K562 (cell line): ENCODE results near the gene OR56B4. TPM values are rescaled to one million over a fixed set of nuclear protein-coding genes. Genes with fewer than 3 reads are reported as not detected.
A peak's percentile ranks its signal among the peaks of the same experiment; 100 is the strongest.

Experiments
- E2F1 ChIP-seq: sonication (generic); formaldehyde crosslinking; IDR thresholded peaks from 2 replicates; pipeline ENCODE4 v1.8.1; 2023; ENCODE audit warnings: mild to moderate bottlenecking, missing genetic modification reagents, moderate library complexity
- RAD51 ChIP-seq: fragments of 450-650 bp; IDR thresholded peaks from 2 replicates; pipeline ENCODE4 v1.7.1; 2016; ENCODE audit warnings: low read depth, mild to moderate bottlenecking, borderline replicate concordance
- RCOR1 ChIP-seq, 2 experiments: IDR thresholded peaks; 2 replicates each; pipeline ENCODE4 v1.6.1; 2012; ENCODE audit warnings: low read depth in 2 of 2, low read length in 2 of 2, borderline replicate concordance in 1 of 2, improper control_type of control experiment in 1 of 2
- SRSF1 ChIP-seq: fragments of 200-400 bp; formaldehyde crosslinking; IDR thresholded peaks from 2 replicates; pipeline ENCODE4 v1.6.1; 2017; ENCODE audit warnings: mild to moderate bottlenecking, low read depth, low read length, moderate library complexity
- polyA plus RNA-seq, 8 experiments: library from polyadenylated mRNA; depleted of rRNA in 4 of 8; stranded (reverse) in 5 of 8; unstranded in 3 of 8; fragments of >200 nt; fragmentation: Nextera tagmentation in 2 of 8; fragmentation: Illumina TruSeq in 1 of 8; extraction: Ambion mirVana in 2 of 8; extraction: Trizol in 1 of 8; gene quantifications; 2 replicates each; pipeline versions ENCODE4 v1.2.1 to v1.2.3, GENCODE V29; 2011 to 2014; ENCODE audit warnings: inconsistent platforms in 1 of 8, missing spikeins in 1 of 8
- total RNA-seq, 7 experiments: library from RNA; depleted of rRNA in 6 of 7; stranded (reverse); fragments of >200 nt in 6 of 7; fragmentation: Illumina TruSeq in 2 of 7; extraction: Trizol in 2 of 7; gene quantifications; 2 replicates each; pipeline versions ENCODE4 v1.2.1 to v1.2.3, GENCODE V29; 2011 to 2021; ENCODE audit warnings: low replicate concordance in 1 of 7

OR56B4 gene
- total and polyA plus RNA-seq, 9 of the 15 experiments (the other 6 are each of a cell fraction or from before 2014, with no cell fraction given): 0.07 TPM; not detected in 8

- TF ChIP-seq SRSF1: no peak
- TF ChIP-seq RAD51: peak; percentile 70; the same call in 1 of the 2 replicates
- no peak for TF ChIP-seq E2F1 (CRISPR knock-in tag)
- TF ChIP-seq RCOR1 (IDR thresholded peaks at IDR 0.05; ENCODE audit: borderline replicate concordance in 1 of 2, low read depth in 2 of 2, low read length in 2 of 2): peak in 1 of 2 experiments; percentile 57; a peak in 1 of 4 replicates
These were observed 49.3 kb downstream of the OR56B4 start (continued) for GRCh38 chr11:6156628-6157359.

Other genes starting within 250 kb of the OR56B4 start
Only the 7 nearest of the 15 such genes appear.
- gene OR52L1, start 120.7 kb upstream of the OR56B4 start, total RNA-seq (2014; rRNA removed): not detected in 2 replicates
- gene OR52L1, start 120.7 kb upstream of the OR56B4 start, total RNA-seq (2014; rRNA removed; fragmentation: Illumina TruSeq; extraction: Trizol): not detected in 2 replicates
- gene OR52L1, start 120.7 kb upstream of the OR56B4 start, total RNA-seq (2015; rRNA removed; fragmentation: Illumina TruSeq; extraction: Trizol): not detected in 2 replicates
- not detected in 2 replicates for gene OR52L1, start 120.7 kb upstream of the OR56B4 start, total RNA-seq (2021)
- not detected in 2 replicates for gene OR52L1, start 120.7 kb upstream of the OR56B4 start, polyA plus RNA-seq (2011; rRNA removed)
- gene OR52L1, start 120.7 kb upstream of the OR56B4 start, polyA plus RNA-seq (2014; fragmentation: Illumina TruSeq; extraction: Trizol): not detected in 2 replicates
- gene OR52L1, start 120.7 kb upstream of the OR56B4 start, polyA plus RNA-seq (2014; fragmentation: Nextera tagmentation; extraction: Ambion mirVana): not detected
- not detected in 2 replicates for gene OR52L1, start 120.7 kb upstream of the OR56B4 start, polyA plus RNA-seq (2014; rRNA removed)
- not detected in 2 replicates for gene OR56A4, start 100.7 kb upstream of the OR56B4 start, total RNA-seq (2014; rRNA removed)
- not detected in 2 replicates for gene OR56A4, start 100.7 kb upstream of the OR56B4 start, total RNA-seq (2014; rRNA removed; fragmentation: Illumina TruSeq; extraction: Trizol)
- not detected in 2 replicates for gene OR56A4, start 100.7 kb upstream of the OR56B4 start, total RNA-seq (2015; rRNA removed; fragmentation: Illumina TruSeq; extraction: Trizol)
- not detected in 2 replicates for gene OR56A4, start 100.7 kb upstream of the OR56B4 start, total RNA-seq (2021)
- not detected in 2 replicates for gene OR56A4, start 100.7 kb upstream of the OR56B4 start, polyA plus RNA-seq (2011; rRNA removed)
- gene OR56A4, start 100.7 kb upstream of the OR56B4 start, polyA plus RNA-seq (2014; fragmentation: Illumina TruSeq; extraction: Trizol): not detected in 2 replicates
- gene OR56A4, start 100.7 kb upstream of the OR56B4 start, polyA plus RNA-seq (2014; fragmentation: Nextera tagmentation; extraction: Ambion mirVana): not detected
- not detected in 2 replicates for gene OR56A4, start 100.7 kb upstream of the OR56B4 start, polyA plus RNA-seq (2014; rRNA removed)
- gene OR56A1, start 76.9 kb upstream of the OR56B4 start, total RNA-seq (2014; rRNA removed): not detected in 2 replicates
- gene OR56A1, start 76.9 kb upstream of the OR56B4 start, total RNA-seq (2014; rRNA removed; fragmentation: Illumina TruSeq; extraction: Trizol): not detected in 2 replicates
- not detected in 2 replicates for gene OR56A1, start 76.9 kb upstream of the OR56B4 start, total RNA-seq (2015; rRNA removed; fragmentation: Illumina TruSeq; extraction: Trizol)
- gene OR56A1, start 76.9 kb upstream of the OR56B4 start, total RNA-seq (2021): not detected in 2 replicates
- not detected in 2 replicates for gene OR56A1, start 76.9 kb upstream of the OR56B4 start, polyA plus RNA-seq (2011; rRNA removed)
- not detected in 2 replicates for gene OR56A1, start 76.9 kb upstream of the OR56B4 start, polyA plus RNA-seq (2014; fragmentation: Illumina TruSeq; extraction: Trizol)
- gene OR56A1, start 76.9 kb upstream of the OR56B4 start, polyA plus RNA-seq (2014; fragmentation: Nextera tagmentation; extraction: Ambion mirVana): not detected
- not detected in 2 replicates for gene OR56A1, start 76.9 kb upstream of the OR56B4 start, polyA plus RNA-seq (2014; rRNA removed)
- gene OR52B2, start 62.6 kb downstream of the OR56B4 start, total RNA-seq (2014; rRNA removed): not detected in 2 replicates
- gene OR52B2, start 62.6 kb downstream of the OR56B4 start, total RNA-seq (2014; rRNA removed; fragmentation: Illumina TruSeq; extraction: Trizol): not detected in 2 replicates
- not detected in 2 replicates for gene OR52B2, start 62.6 kb downstream of the OR56B4 start, total RNA-seq (2015; rRNA removed; fragmentation: Illumina TruSeq; extraction: Trizol)
- not detected in 2 replicates for gene OR52B2, start 62.6 kb downstream of the OR56B4 start, total RNA-seq (2021)
- gene OR52B2, start 62.6 kb downstream of the OR56B4 start, polyA plus RNA-seq (2011; rRNA removed): not detected in 2 replicates
- not detected in 2 replicates for gene OR52B2, start 62.6 kb downstream of the OR56B4 start, polyA plus RNA-seq (2014; fragmentation: Illumina TruSeq; extraction: Trizol)
- not detected for gene OR52B2, start 62.6 kb downstream of the OR56B4 start, polyA plus RNA-seq (2014; fragmentation: Nextera tagmentation; extraction: Ambion mirVana)
- not detected in 2 replicates for gene OR52B2, start 62.6 kb downstream of the OR56B4 start, polyA plus RNA-seq (2014; rRNA removed)
- not detected in 2 replicates for gene OR52W1, start 91.5 kb downstream of the OR56B4 start, total RNA-seq (2014; rRNA removed)
- not detected in 2 replicates for gene OR52W1, start 91.5 kb downstream of the OR56B4 start, total RNA-seq (2014; rRNA removed; fragmentation: Illumina TruSeq; extraction: Trizol)
- gene OR52W1, start 91.5 kb downstream of the OR56B4 start, total RNA-seq (2015; rRNA removed; fragmentation: Illumina TruSeq; extraction: Trizol): not detected in 2 replicates
- gene OR52W1, start 91.5 kb downstream of the OR56B4 start, total RNA-seq (2021): not detected in 2 replicates
- gene OR52W1, start 91.5 kb downstream of the OR56B4 start, polyA plus RNA-seq (2011; rRNA removed): not detected in 2 replicates
- not detected in 2 replicates for gene OR52W1, start 91.5 kb downstream of the OR56B4 start, polyA plus RNA-seq (2014; fragmentation: Illumina TruSeq; extraction: Trizol)
- not detected for gene OR52W1, start 91.5 kb downstream of the OR56B4 start, polyA plus RNA-seq (2014; fragmentation: Nextera tagmentation; extraction: Ambion mirVana)
- gene OR52W1, start 91.5 kb downstream of the OR56B4 start, polyA plus RNA-seq (2014; rRNA removed): not detected in 2 replicates
- not detected in 2 replicates for gene C11orf42, start 97.9 kb downstream of the OR56B4 start, total RNA-seq (2014; rRNA removed)
- not detected in 2 replicates for gene C11orf42, start 97.9 kb downstream of the OR56B4 start, total RNA-seq (2014; rRNA removed; fragmentation: Illumina TruSeq; extraction: Trizol)
- gene C11orf42, start 97.9 kb downstream of the OR56B4 start, total RNA-seq (2015; rRNA removed; fragmentation: Illumina TruSeq; extraction: Trizol): not detected in 2 replicates
- not detected in 2 replicates for gene C11orf42, start 97.9 kb downstream of the OR56B4 start, total RNA-seq (2021)
- not detected in 2 replicates for gene C11orf42, start 97.9 kb downstream of the OR56B4 start, polyA plus RNA-seq (2011; rRNA removed)
- gene C11orf42, start 97.9 kb downstream of the OR56B4 start, polyA plus RNA-seq (2014; fragmentation: Illumina TruSeq; extraction: Trizol): not detected in 2 replicates
- not detected for gene C11orf42, start 97.9 kb downstream of the OR56B4 start, polyA plus RNA-seq (2014; fragmentation: Nextera tagmentation; extraction: Ambion mirVana)
- not detected in 2 replicates for gene C11orf42, start 97.9 kb downstream of the OR56B4 start, polyA plus RNA-seq (2014; rRNA removed)
- gene FHIP1B, start 127.0 kb downstream of the OR56B4 start, total RNA-seq (2014; rRNA removed): 10.4 and 19.6 TPM in 2 replicates
- gene FHIP1B, start 127.0 kb downstream of the OR56B4 start, total RNA-seq (2014; rRNA removed; fragmentation: Illumina TruSeq; extraction: Trizol): 6.6 and 8.4 TPM in 2 replicates
- gene FHIP1B, start 127.0 kb downstream of the OR56B4 start, total RNA-seq (2015; rRNA removed; fragmentation: Illumina TruSeq; extraction: Trizol): 11.2 and 15.6 TPM in 2 replicates
- gene FHIP1B, start 127.0 kb downstream of the OR56B4 start, total RNA-seq (2021): 20.1 and 21.0 TPM in 2 replicates
- 24.7 and 33.9 TPM in 2 replicates for gene FHIP1B, start 127.0 kb downstream of the OR56B4 start, polyA plus RNA-seq (2011; rRNA removed)
- 15.6 and 23.3 TPM in 2 replicates for gene FHIP1B, start 127.0 kb downstream of the OR56B4 start, polyA plus RNA-seq (2014; fragmentation: Illumina TruSeq; extraction: Trizol)
- gene FHIP1B, start 127.0 kb downstream of the OR56B4 start, polyA plus RNA-seq (2014; fragmentation: Nextera tagmentation; extraction: Ambion mirVana): 1 to 10 TPM in 1 of 2 experiments, under 1 TPM in 1; 0.94 to 1.1 TPM
- 24.3 TPM in 2 replicates for gene FHIP1B, start 127.0 kb downstream of the OR56B4 start, polyA plus RNA-seq (2014; rRNA removed)